Colonic mucosa (tissue), 4 donors: ENCODE data around the gene DHRS3. TPM values are rescaled to one million over a fixed set of nuclear protein-coding genes. Genes with fewer than 3 reads are reported as not detected.
A peak's percentile ranks its signal among the peaks of the same experiment; 100 is the strongest.
"Not testable (repeated sequence)": the region's sequence is repeated elsewhere in the genome, so short reads cannot be mapped to it uniquely, and the experiment has no call there.

Experiments
- DNase-seq: peaks from one replicate; pipeline ENCODE4 v3.0.0-alpha.2; 2020
- H3K27ac ChIP-seq: fragments of 200-600 bp; one replicate; pipeline ENCODE4 v1.8.0; 2021
- H3K27me3 ChIP-seq: fragments of 200-600 bp; one replicate; pipeline ENCODE4 v1.8.0; 2021
- H3K36me3 ChIP-seq: fragments of 200-600 bp; one replicate; pipeline ENCODE4 v1.8.0; 2021
- H3K4me1 ChIP-seq: fragments of 200-600 bp; one replicate; pipeline ENCODE4 v1.8.0; 2021; ENCODE audit warnings: mild to moderate bottlenecking
- H3K4me3 ChIP-seq: fragments of 200-600 bp; one replicate; pipeline ENCODE4 v1.8.0; 2021
- H3K9ac ChIP-seq, 2 donors: one replicate each; pipeline ENCODE4 v1.7.0; 2013; ENCODE audit warnings: control low read depth in 2 of 2, low read depth in 2 of 2, low read length in 2 of 2
- H3K9me3 ChIP-seq: fragments of 200-600 bp; one replicate; pipeline ENCODE4 v1.8.0; 2021
- CTCF ChIP-seq: fragments of 200-600 bp; IDR thresholded peaks from one replicate; pipeline ENCODE4 v1.8.0; 2022; ENCODE audit warnings: antibody characterized with exemption, mild to moderate bottlenecking
- intact Hi-C: fragments of 100-400 bp; cut with DNase I; formaldehyde crosslinking; loops from one replicate; pipeline ENCODE4 v1.14.1; 2022
- total RNA-seq, 2 donors: library from RNA; stranded (reverse); fragmentation: NEBNext Ultra II Directional in 1 of 2; extraction: Animal tissue kit (Norgen Biotek cat#: 25700) in 1 of 2; gene quantifications; one replicate each; pipeline ENCODE4 v1.2.1, GENCODE V29; 2021
- donor health status: healthy.
- donor health status: DM: no; HTN: no; CAD: no.
- donor health status: DM: no; HTN: no; CAD: no.

Gene DHRS3
- total RNA-seq, 2 donors from 2014 or later: 69.6 to 120 TPM

GRCh38 chr1:12539320-12539704 lies 78.7 kb downstream of the DHRS3 start:
- Histone ChIP-seq H3K36me3 (no peaks in the 10 kb centered on the region), H3K9me3 (no peaks in the 10 kb centered on the region), H3K27ac (peak overlapping the region; percentile 4), H3K9ac (no peak overlapping the region), H3K4me3 (no peak overlapping the region), H3K4me1 (no peaks in the 10 kb centered on the region), H3K27me3 (no peaks in the 10 kb centered on the region)
- no peak for TF ChIP-seq CTCF
- DNase-seq: no peak
- intact Hi-C loops: no loop called here

GRCh38 chr1:12538536-12538935 lies 79.5 kb downstream of the DHRS3 start:
- H3K4me3 ChIP-seq, H3K36me3 ChIP-seq, H3K27ac ChIP-seq, H3K4me1 ChIP-seq, DNase-seq, H3K9ac ChIP-seq, H3K9me3 ChIP-seq, H3K27me3 ChIP-seq, intact Hi-C loops: not testable (repeated sequence)

GRCh38 chr1:12537906-12538461 lies 80.0 kb downstream of the DHRS3 start:
- Histone ChIP-seq H3K9ac (no peak overlapping the region), H3K27ac (no peak overlapping the region), H3K4me1 (no peaks in the 10 kb centered on the region), H3K36me3 (no peaks in the 10 kb centered on the region), H3K4me3 (no peak overlapping the region), H3K27me3 (no peaks in the 10 kb centered on the region), H3K9me3 (no peaks in the 10 kb centered on the region)
- DNase-seq: no peak
- TF ChIP-seq CTCF: no peak
- intact Hi-C loops: no loop called here

GRCh38 chr1:12537294-12537693 lies 80.7 kb downstream of the DHRS3 start:
- Histone ChIP-seq H3K4me3 (no peak overlapping the region), H3K9ac (no peak overlapping the region), H3K9me3 (no peaks in the 10 kb centered on the region), H3K4me1 (no peaks in the 10 kb centered on the region), H3K36me3 (no peaks in the 10 kb centered on the region), H3K27ac (no peak overlapping the region), H3K27me3 (no peaks in the 10 kb centered on the region)
- intact Hi-C loops: no loop called here
- no peak for TF ChIP-seq CTCF
- no peak for DNase-seq

GRCh38 chr1:12536023-12536639 lies 81.9 kb downstream of the DHRS3 start:
- H3K27me3 ChIP-seq: no peaks in the 10 kb centered on the region
- H3K4me1 ChIP-seq: no peaks in the 10 kb centered on the region
- TF ChIP-seq CTCF: no peak
- intact Hi-C loops: no loop called here
- no peaks in the 10 kb centered on the region for H3K36me3 ChIP-seq
- H3K4me3 ChIP-seq: no peak overlapping the region
- no peak overlapping the region for H3K27ac ChIP-seq
- no peak for DNase-seq
- no peaks in the 10 kb centered on the region for H3K9me3 ChIP-seq
- H3K9ac ChIP-seq: no peak overlapping the region
